ENCODE data around the gene SMAD6. TPM values are rescaled to one million over a fixed set of nuclear protein-coding genes. Genes with fewer than 3 reads are reported as not detected.
A peak's percentile ranks its signal among the peaks of the same experiment; 100 is the strongest.

SMAD6 gene
- total and polyA plus RNA-seq, 2 experiments from 2014 or later = 26.6 to 35.4 TPM

DNA sequence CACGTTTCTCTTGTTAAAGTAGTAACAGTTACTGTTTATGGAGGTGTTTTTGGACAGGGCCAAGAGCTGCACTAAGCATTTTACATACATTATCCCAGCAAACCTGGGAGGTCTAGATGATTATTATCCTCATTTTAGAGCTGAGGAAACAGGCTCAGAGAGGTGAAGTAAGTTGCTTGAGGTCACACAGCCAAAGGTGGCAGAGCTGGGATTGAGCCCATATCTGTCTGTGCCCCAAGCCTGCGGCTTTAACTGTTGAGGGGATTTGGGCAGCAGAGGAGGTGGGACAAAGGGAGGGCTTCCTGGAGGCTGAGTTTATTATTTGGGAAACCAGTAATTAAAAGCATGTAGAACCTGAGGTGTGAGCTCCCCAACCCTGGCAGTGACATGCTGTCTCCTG, 9.2 kb downstream of the SMAD6 start:
- peaks cover 57% of the 10 kb centered on the region for H3K4me1 ChIP-seq (ENCODE audit: insufficient read depth)
- TF ChIP-seq EZH2phosphoT487 (IDR thresholded peaks at IDR 0.05; ENCODE audit: low read depth, severe bottlenecking, unreplicated experiment) (no peak), EZH2 (IDR thresholded peaks at IDR 0.05; ENCODE audit: borderline replicate concordance) (no peak)
- TF ChIP-seq, protein P1, sequence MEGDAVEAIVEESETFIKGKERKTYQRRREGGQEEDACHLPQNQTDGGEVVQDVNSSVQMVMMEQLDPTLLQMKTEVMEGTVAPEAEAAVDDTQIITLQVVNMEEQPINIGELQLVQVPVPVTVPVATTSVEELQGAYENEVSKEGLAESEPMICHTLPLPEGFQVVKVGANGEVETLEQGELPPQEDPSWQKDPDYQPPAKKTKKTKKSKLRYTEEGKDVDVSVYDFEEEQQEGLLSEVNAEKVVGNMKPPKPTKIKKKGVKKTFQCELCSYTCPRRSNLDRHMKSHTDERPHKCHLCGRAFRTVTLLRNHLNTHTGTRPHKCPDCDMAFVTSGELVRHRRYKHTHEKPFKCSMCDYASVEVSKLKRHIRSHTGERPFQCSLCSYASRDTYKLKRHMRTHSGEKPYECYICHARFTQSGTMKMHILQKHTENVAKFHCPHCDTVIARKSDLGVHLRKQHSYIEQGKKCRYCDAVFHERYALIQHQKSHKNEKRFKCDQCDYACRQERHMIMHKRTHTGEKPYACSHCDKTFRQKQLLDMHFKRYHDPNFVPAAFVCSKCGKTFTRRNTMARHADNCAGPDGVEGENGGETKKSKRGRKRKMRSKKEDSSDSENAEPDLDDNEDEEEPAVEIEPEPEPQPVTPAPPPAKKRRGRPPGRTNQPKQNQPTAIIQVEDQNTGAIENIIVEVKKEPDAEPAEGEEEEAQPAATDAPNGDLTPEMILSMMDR (IDR thresholded peaks at IDR 0.05; ENCODE audit: poor library complexity) = no peak
- H3K4me3 ChIP-seq = no peak overlapping the region
- no peaks in the 10 kb centered on the region for H3K9me3 ChIP-seq (ENCODE audit: low read depth)
- no peaks in the 10 kb centered on the region for H3K9me2 ChIP-seq (replicated peaks; ENCODE audit: insufficient read depth)
- no peak for DNase-seq (ENCODE audit: low spot score)
- no peak overlapping the region for H3K4me2 ChIP-seq
- 35% methylated on average over 2 of the region's 2 CpGs for WGBS (ENCODE audit: low lambda C conversion rate, missing lambda C conversion rate)
- no peak overlapping the region for H2AFZ ChIP-seq
- peaks cover 24% of the 10 kb centered on the region for H4K20me1 ChIP-seq (ENCODE audit: insufficient read depth, poor library complexity, severe bottlenecking)
- no peaks in the 10 kb centered on the region for H3K36me3 ChIP-seq (replicated peaks; ENCODE audit: insufficient read depth, low read depth)
- H3K27ac ChIP-seq = peak overlapping the region; percentile 21
- H3K27me3 ChIP-seq = no peaks in the 10 kb centered on the region
- peaks cover 92% of the 10 kb centered on the region for H3K79me2 ChIP-seq

DNA sequence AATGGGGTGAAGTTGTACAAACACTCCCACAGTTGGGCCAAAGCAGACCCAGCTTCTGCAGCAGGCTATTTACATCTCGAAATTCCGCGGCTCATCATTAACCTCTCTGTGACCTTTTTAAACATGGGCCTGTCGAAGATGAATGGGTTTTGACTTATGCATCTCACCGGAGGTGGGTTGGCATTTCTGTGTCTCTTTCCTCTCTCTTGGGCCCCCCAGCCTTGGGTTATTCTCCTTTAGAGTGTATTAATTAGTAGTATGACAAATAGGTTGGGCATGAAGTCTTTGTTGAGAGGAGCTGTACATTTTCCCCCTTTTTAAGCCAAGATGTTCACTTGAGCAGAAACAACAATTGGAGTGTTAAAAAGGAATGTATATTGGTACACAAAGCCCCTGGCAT, 9.8 kb downstream of the SMAD6 start:
- Histone ChIP-seq H3K36me3 (replicated peaks; ENCODE audit: insufficient read depth, low read depth) (no peaks in the 10 kb centered on the region), H3K4me2 (no peak overlapping the region), H2AFZ (no peak overlapping the region), H3K9me2 (replicated peaks; ENCODE audit: insufficient read depth) (no peaks in the 10 kb centered on the region), H3K27me3 (no peaks in the 10 kb centered on the region), H3K27ac (no peak overlapping the region), H3K9me3 (ENCODE audit: low read depth) (no peaks in the 10 kb centered on the region), H3K79me2 (peaks cover 92% of the 10 kb centered on the region), H3K4me3 (no peak overlapping the region), H3K4me1 (ENCODE audit: insufficient read depth) (peaks cover 51% of the 10 kb centered on the region), H4K20me1 (ENCODE audit: insufficient read depth, poor library complexity, severe bottlenecking) (peaks cover 18% of the 10 kb centered on the region)
- 49% methylated on average over 5 of the region's 5 CpGs for WGBS (ENCODE audit: low lambda C conversion rate, missing lambda C conversion rate)
- no peak for DNase-seq (ENCODE audit: low spot score)
- TF ChIP-seq EZH2 (IDR thresholded peaks at IDR 0.05; ENCODE audit: borderline replicate concordance) = no peak
- TF ChIP-seq, protein P1 (IDR thresholded peaks at IDR 0.05; ENCODE audit: poor library complexity) = no peak
- TF ChIP-seq EZH2phosphoT487 (IDR thresholded peaks at IDR 0.05; ENCODE audit: low read depth, severe bottlenecking, unreplicated experiment) = no peak

DNA sequence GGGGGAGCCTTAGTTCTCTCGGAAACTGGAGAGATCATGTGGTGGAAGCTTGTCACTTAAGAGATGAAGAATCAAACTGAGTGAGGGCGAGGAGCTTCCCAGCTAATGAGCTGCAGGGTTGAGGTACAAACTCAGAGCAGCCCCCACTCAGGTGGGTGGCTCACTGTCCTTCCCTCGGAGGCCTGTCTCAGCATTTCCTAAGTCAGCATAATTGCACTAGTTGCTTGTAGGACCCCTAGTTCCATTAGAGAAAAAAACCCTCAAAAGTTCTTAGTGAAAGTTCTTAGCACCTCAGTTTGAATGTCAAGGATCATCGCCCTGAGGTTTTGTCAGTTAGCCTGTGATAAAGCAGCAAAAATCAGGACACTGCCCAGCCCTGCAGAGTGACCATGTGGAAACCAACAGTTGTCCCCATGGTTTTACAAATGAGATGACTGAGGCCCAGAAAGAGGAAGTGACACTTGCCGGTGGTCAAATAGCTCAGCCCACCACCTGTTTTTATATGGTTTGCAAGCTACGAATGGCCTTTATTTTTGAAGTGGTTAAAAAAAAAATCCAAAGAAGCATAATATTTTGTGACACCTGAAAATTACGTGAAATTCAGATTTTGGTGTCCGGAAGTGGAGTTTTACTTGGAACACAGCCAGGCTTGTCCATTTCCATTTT, 11.9 kb downstream of the SMAD6 start:
- Histone ChIP-seq H3K27me3 (no peaks in the 10 kb centered on the region), H3K27ac (peak overlapping the region; percentile 70), H3K4me2 (peak overlapping the region; percentile 47), H3K79me2 (peaks cover 92% of the 10 kb centered on the region), H3K36me3 (replicated peaks; ENCODE audit: insufficient read depth, low read depth) (no peaks in the 10 kb centered on the region), H2AFZ (no peak overlapping the region), H3K4me1 (ENCODE audit: insufficient read depth) (peaks cover 40% of the 10 kb centered on the region), H3K9me3 (ENCODE audit: low read depth) (no peaks in the 10 kb centered on the region), H3K4me3 (no peak overlapping the region), H3K9me2 (replicated peaks; ENCODE audit: insufficient read depth) (no peaks in the 10 kb centered on the region), H4K20me1 (ENCODE audit: insufficient read depth, poor library complexity, severe bottlenecking) (peaks cover 4% of the 10 kb centered on the region)
- TF ChIP-seq EZH2 (IDR thresholded peaks at IDR 0.05; ENCODE audit: borderline replicate concordance) (no peak), EZH2phosphoT487 (IDR thresholded peaks at IDR 0.05; ENCODE audit: low read depth, severe bottlenecking, unreplicated experiment) (no peak)
- TF ChIP-seq, protein P1 (IDR thresholded peaks at IDR 0.05; ENCODE audit: poor library complexity) = no peak
- WGBS (ENCODE audit: low lambda C conversion rate, missing lambda C conversion rate) = 74% methylated on average over 8 of the region's 8 CpGs
- no peak for DNase-seq (ENCODE audit: low spot score)

Measured in hepatocyte (in vitro differentiated cells).